Activated CD4-positive, CD25-positive, alpha-beta regulatory T cell treated with anti-CD3 and anti-CD28 coated beads, Interleukin-2, amount 50 U/mL, for 24 hours (primary cell): ENCODE measurements around the gene RIC1.
"Not testable (repeated sequence)": the region's sequence is repeated elsewhere in the genome, so short reads cannot be mapped to it uniquely, and the experiment has no call there.

ENCODE experiments used
- ATAC-seq, 2 donors: fragments of 150-1000 bp; cut with Tn5 transposase; one replicate each; pipeline ENCODE4 v1.10.0; 2021; ENCODE audit warnings: mild to moderate bottlenecking in 1 of 2, moderate library complexity in 1 of 2

Gene RIC1

GRCh38 chr9:5621327-5621726, 7.6 kb upstream of the RIC1 start:
- ATAC-seq: no peak

- no peak for ATAC-seq
Observed at GRCh38 chr9:5622016-5622415, 6.9 kb upstream of the RIC1 start.

GRCh38 chr9:5624655-5625054, 4.3 kb upstream of the RIC1 start:
- peak in 1 of 2 donors; percentile 6 for ATAC-seq

- ATAC-seq: peak; percentile 5 to 14
Observed at GRCh38 chr9:5626727-5627634, 1.9 kb upstream of the RIC1 start.

- not testable (repeated sequence) for ATAC-seq
Observed at GRCh38 chr9:5627686-5628085, 1.2 kb upstream of the RIC1 start.

GRCh38 chr9:5628183-5628529, 751 bp upstream of the RIC1 start:
- no peak for ATAC-seq

DNA sequence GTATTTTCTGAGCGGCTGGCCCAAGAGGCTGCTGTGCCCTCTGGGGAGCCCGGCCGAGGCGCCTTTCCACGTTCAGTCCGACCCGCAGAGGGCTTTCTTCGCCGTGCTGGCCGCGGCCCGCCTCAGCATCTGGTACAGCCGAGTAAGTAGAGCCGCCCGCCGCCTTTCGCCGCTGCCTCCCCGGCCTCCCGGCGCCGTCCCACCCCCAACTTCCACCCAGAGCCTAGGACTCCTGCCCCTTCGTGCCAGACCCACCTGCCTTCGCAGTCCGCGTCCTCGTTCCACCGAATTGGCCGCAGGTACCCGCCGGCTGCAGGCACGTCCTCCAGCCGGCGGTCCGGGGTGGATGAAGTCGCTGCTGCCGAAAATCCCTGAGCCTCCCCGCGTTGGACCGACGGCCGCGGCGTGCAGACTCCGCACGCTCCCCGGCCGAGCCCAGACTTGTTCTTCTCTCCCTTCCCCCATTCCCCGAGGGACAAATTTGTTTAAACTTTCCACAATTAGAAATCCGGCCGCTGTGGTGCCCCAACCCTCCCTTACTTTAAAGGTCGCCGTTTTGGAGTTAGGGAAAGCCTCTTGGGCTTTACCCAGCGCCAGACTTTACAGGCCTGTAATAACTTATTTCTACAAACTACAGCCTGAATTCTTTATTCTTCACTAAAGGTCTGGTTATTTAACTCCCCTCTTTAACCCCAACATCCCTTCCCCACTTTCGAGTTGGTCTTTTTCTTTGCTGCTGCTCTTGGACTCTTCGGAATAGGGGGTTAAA, 589 bp downstream of the RIC1 start:
- peak; percentile 7 for ATAC-seq

DNA sequence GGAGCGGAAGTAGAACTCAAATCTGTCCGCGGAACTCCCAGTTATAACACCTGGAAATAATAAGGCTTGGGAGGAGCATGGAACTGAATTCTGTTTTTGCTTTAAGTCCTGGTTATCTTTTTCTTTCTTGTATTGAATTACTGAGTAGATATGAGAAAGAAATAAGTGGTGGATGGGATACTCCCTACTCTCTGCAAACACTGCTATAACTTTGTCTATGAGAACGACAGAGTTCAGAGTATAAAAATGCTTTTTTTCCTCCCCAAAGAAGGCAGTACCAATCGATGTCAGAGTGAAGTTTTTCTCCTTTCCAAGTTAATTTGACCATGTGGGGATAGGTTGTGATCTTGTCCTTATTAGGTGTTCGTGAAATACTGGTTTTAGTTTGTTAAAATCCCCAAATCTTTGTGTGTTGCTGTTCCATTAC, 1.2 kb downstream of the RIC1 start:
- ATAC-seq: no peak

DNA sequence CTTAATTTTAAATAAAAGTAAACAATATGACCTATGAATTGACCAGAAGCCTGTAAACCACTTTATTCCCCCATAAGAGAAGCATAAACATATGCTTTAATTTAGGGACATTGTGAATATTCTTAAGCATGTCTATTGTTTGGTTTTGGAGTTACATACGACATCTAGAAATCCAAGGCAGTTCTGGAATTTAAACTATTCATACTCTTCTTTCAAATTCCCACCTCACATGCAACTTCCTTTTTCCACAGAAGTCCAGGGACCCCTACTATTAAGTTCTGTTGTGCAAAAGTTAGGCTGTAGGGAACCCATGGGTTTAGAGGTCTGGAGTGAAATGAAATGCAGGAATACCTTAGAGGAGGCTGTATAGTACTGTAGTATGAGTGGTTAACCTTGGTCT, 2.1 kb downstream of the RIC1 start:
- ATAC-seq: no peak

GRCh38 chr9:5632540-5632939, 3.6 kb downstream of the RIC1 start:
- no peak for ATAC-seq

GRCh38 chr9:5633243-5633642, 4.3 kb downstream of the RIC1 start:
- ATAC-seq: no peak

- ATAC-seq: no peak
Observed at GRCh38 chr9:5635390-5635789, 6.5 kb downstream of the RIC1 start.

DNA sequence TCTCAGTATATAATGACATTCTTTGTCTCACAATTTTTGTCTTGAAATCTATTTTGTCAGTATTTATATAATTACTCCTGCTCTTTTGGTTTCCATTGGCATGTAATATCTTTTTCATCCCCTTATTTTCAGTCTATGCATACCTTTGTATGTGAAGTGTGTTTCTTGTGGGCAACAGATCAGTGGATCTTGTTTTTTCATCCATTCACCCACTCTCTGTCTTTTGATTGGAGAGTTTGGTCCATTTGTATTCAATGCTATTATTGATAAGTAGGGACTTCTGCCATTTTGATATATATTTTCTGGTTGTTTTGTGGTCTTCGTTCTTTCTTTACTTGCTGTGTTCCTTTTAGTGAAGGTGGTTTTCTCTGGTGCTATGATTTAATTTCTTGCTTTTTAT, 10.9 kb downstream of the RIC1 start:
- no peak for ATAC-seq

DNA sequence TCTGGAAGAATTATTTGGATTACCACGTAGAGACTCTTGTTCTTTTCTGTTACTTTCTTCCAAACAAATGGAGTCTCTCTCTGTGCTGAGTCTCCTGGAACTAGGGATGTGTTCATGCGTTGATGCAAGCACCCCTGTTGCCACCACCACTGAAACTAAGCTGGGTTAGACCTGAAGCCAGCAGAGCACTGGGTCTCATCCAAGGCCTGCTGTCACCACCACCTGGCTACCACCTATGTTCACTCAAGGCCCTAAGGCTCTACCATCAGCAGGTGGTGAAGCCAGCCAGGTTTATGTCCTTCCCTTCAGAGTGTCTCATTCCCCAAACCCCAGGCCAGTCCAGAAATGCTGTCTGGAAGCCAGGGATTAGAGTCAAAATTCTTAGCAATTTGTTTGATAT, 13.3 kb downstream of the RIC1 start:
- no peak for ATAC-seq

GRCh38 chr9:5643005-5643624, 14.2 kb downstream of the RIC1 start:
- ATAC-seq: peak; percentile 68 to 83

GRCh38 chr9:5644501-5644900, 15.6 kb downstream of the RIC1 start:
- ATAC-seq: peak; percentile 89 to 91

GRCh38 chr9:5646116-5646515, 17.2 kb downstream of the RIC1 start:
- ATAC-seq: no peak

DNA sequence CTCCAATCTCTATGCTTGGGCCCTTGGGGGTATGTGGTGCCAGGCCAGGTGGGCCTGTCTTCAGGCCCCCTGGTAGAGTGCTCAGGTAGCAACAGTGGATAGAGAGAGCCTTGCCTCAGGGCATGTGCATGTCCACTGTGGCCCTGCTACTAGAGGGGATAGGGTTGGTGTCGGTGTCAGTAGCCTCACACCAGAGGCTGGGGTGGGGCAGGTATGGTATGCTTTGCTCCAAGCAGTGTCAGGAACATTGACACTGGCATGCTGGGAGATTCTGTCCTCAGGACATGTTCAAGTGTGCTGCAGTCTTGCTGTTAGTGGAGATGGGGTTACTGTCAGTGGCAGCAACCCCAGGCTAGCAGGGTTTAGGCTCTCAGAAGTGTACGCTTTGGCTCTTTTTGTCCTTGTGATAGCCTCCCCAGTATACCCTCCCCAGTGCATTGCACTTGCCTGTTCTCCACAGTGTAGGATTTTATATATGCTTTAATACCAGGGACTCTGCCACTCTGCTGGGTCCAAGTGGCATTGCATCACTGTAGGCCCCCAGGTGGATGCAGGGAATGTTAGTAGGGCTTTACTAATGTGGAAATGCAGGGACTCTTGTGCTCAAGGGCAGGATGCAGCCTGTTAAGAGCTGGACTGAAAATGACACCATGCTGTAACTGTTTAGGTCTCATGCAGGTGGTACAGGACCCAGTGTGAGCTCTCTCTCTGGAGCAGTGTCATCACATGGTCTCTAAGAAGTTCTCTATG, 21.6 kb downstream of the RIC1 start:
- no peak for ATAC-seq

GRCh38 chr9:5651246-5651645, 22.3 kb downstream of the RIC1 start:
- ATAC-seq: no peak

DNA sequence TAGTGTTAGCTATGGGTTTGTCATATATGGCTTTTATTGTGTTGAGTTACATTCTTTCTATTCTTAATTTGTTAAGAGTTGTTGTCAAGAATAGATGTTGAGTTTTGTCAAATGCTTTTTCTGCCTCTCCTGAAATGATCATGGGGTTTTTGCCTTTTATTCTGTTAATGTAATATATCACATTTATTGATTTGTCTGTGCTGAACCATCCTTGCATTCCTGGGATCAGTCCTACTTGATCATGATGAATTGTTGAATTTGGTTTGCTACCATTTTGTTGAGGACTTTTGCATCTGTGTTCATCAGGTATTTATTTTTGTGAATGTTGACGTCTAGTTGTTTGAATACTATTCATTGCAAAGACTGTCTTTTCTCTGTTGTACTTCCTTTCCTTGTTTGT, 23.9 kb downstream of the RIC1 start:
- ATAC-seq: no peak

DNA sequence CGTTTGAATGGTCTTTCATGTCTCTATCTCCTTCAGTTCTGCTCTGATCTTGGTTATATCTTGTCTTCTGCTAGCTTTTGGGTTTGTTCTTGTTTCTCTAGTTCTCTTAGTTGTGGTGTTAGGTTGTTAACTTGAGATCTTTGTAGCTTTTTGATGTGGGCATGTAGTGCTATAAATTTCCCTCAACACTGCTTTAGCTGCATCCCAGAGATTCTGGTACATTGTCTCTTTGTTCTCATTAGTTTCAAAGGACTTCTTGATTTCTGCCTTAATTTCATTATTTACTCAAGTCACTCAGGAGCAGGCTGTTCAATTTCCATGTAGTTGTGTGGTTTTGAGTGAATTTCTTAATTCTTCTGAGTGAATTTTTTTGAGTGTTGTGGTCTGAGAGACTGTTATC, 33.9 kb downstream of the RIC1 start:
- ATAC-seq: not testable (repeated sequence)

- no peak for ATAC-seq
Observed at GRCh38 chr9:5665059-5665458, 36.2 kb downstream of the RIC1 start.

DNA sequence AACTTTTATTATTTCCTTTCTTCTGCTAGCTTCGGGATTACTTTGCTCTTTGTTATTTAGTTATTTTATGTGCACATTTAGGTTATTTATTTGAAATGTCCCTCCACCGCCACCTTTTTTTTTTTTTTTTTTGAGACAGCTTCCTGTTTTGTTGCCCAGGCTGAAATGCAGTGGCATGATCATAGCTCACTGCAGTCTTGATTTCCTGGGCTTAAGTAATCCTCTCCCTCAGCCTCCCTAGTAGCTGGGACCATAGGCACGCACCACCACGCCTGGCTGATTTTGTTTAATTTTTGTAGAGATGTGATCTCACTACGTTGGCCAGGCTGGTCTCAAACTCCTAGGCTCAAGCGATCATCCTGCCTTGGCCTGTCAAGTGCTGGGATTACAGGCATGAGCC, 38.5 kb downstream of the RIC1 start:
- ATAC-seq: no peak
